ENCODE results near the gene SYT1. TPM values are rescaled to one million over a fixed set of nuclear protein-coding genes. Genes with fewer than 3 reads are reported as not detected.

SYT1 gene
- total and polyA plus RNA-seq, 2 donors (not counting 3 experiments of a cell fraction or from before 2014, with no cell fraction given), result 3.2 to 15.3 TPM

- dilution Hi-C loops (cut with MboI; ENCODE audit: extremely low pct_ligation_motif_present, low sequenced_read_pairs) (no loop called here), intact Hi-C loops (cut with micrococcal nuclease) (no loop called here)
- no peak for FAIRE-seq
- Histone ChIP-seq H3K9ac (replicated peaks; ENCODE audit: extremely low read depth, insufficient read depth, low read length) (no peak overlapping the region), H3K79me2 (ENCODE audit: control insufficient read depth, insufficient read depth, low read length) (no peaks in the 10 kb centered on the region), H3K9me1 (replicated peaks; ENCODE audit: control insufficient read depth, extremely low read depth, insufficient read depth, low read length) (no peaks in the 10 kb centered on the region), H2AFZ (ENCODE audit: low read depth, low read length) (no peak overlapping the region), H3K27me3 (ENCODE audit: control insufficient read depth in 2 of 2, insufficient read depth in 2 of 2, low read length in 2 of 2) (no peaks in the 10 kb centered on the region), H3K27ac (ENCODE audit: insufficient read depth, low read depth, low read length) (no peak overlapping the region), H3K4me3 (replicated peaks in 1 of 3; ENCODE audit: insufficient read depth in 1 of 3, low read depth in 1 of 3, low read length in 3 of 3) (no peak overlapping the region), H3K4me1 (ENCODE audit: control insufficient read depth, extremely low read depth, insufficient read depth, low read length) (peaks cover 1% of the 10 kb centered on the region), H3K36me3 (ENCODE audit: control insufficient read depth in 2 of 2, extremely low read depth in 1 of 2, insufficient read depth in 2 of 2, low read length in 2 of 2) (no peaks in the 10 kb centered on the region), H3K9me3 (replicated peaks; ENCODE audit: control insufficient read depth, insufficient read depth, low read length) (no peaks in the 10 kb centered on the region), H3K4me2 (ENCODE audit: insufficient read depth, low read length) (no peak overlapping the region), H4K20me1 (replicated peaks; ENCODE audit: control insufficient read depth, extremely low read depth, insufficient read depth, low read length) (no peaks in the 10 kb centered on the region)
- ChIA-PET POLR2A (no interaction called here), CTCF (interaction anchor here (1.1 kb wide), 1 partner anchor 9 kb away, joined by 3 read pairs; no protein-coding TSS in a partner anchor)
- TF ChIP-seq POLR2AphosphoS5 (IDR thresholded peaks at IDR 0.05; ENCODE audit: insufficient read depth, low read depth, low read length) (no peak), MYC (IDR thresholded peaks at IDR 0.05; ENCODE audit: low read depth, low read length) (no peak), POLR2A (IDR thresholded peaks at IDR 0.05; ENCODE audit: low read depth, low read length) (no peak), EZH2 (IDR thresholded peaks at IDR 0.05; ENCODE audit: borderline replicate concordance, low read depth, low read length, severe bottlenecking) (no peak), FOS (IDR thresholded peaks at IDR 0.05; ENCODE audit: borderline replicate concordance, insufficient read depth, low read length) (no peak), JUN (IDR thresholded peaks at IDR 0.05; ENCODE audit: borderline replicate concordance, insufficient read depth, insufficient read length, low read depth) (no peak), GATA2 (IDR thresholded peaks at IDR 0.05; ENCODE audit: insufficient read depth, insufficient read length, low read depth, low read length) (no peak)
- TF ChIP-seq, protein P1, sequence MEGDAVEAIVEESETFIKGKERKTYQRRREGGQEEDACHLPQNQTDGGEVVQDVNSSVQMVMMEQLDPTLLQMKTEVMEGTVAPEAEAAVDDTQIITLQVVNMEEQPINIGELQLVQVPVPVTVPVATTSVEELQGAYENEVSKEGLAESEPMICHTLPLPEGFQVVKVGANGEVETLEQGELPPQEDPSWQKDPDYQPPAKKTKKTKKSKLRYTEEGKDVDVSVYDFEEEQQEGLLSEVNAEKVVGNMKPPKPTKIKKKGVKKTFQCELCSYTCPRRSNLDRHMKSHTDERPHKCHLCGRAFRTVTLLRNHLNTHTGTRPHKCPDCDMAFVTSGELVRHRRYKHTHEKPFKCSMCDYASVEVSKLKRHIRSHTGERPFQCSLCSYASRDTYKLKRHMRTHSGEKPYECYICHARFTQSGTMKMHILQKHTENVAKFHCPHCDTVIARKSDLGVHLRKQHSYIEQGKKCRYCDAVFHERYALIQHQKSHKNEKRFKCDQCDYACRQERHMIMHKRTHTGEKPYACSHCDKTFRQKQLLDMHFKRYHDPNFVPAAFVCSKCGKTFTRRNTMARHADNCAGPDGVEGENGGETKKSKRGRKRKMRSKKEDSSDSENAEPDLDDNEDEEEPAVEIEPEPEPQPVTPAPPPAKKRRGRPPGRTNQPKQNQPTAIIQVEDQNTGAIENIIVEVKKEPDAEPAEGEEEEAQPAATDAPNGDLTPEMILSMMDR (IDR thresholded peaks at IDR 0.05; ENCODE audit: extremely low read depth in 1 of 2, insufficient read depth in 1 of 2, low read depth in 1 of 2, low read length in 2 of 2), result no peak
- TF ChIP-seq, protein P2, sequence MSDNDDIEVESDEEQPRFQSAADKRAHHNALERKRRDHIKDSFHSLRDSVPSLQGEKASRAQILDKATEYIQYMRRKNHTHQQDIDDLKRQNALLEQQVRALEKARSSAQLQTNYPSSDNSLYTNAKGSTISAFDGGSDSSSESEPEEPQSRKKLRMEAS (IDR thresholded peaks at IDR 0.05; ENCODE audit: insufficient read depth, insufficient read length), result no peak
- BruUV-seq (replicated peaks), result no TSS peak
- no peak for DNase-seq (ENCODE audit: low read depth, low spot score)
Observed at GRCh38 chr12:79291711-79292110, 427.1 kb downstream of the SYT1 start.

Measured in endothelial cell of umbilical vein (primary cell).